Measurements from ENCODE around the gene ISYNA1.

ISYNA1 gene

GRCh38 chr19:18392926-18393325 is 45.0 kb downstream of the ISYNA1 start:
- DNase-seq (ENCODE audit: extremely low read depth, insufficient read length): no peak
- no peaks in the 10 kb centered on the region for H3K36me3 ChIP-seq (ENCODE audit: control insufficient read depth, insufficient read depth, low read length)
- no peaks in the 10 kb centered on the region for H3K27me3 ChIP-seq (replicated peaks; ENCODE audit: control insufficient read depth, insufficient read depth, low read length)
- no peak overlapping the region for H3K4me3 ChIP-seq (replicated peaks; ENCODE audit: low read depth, low read length)
- TF ChIP-seq, protein P1, sequence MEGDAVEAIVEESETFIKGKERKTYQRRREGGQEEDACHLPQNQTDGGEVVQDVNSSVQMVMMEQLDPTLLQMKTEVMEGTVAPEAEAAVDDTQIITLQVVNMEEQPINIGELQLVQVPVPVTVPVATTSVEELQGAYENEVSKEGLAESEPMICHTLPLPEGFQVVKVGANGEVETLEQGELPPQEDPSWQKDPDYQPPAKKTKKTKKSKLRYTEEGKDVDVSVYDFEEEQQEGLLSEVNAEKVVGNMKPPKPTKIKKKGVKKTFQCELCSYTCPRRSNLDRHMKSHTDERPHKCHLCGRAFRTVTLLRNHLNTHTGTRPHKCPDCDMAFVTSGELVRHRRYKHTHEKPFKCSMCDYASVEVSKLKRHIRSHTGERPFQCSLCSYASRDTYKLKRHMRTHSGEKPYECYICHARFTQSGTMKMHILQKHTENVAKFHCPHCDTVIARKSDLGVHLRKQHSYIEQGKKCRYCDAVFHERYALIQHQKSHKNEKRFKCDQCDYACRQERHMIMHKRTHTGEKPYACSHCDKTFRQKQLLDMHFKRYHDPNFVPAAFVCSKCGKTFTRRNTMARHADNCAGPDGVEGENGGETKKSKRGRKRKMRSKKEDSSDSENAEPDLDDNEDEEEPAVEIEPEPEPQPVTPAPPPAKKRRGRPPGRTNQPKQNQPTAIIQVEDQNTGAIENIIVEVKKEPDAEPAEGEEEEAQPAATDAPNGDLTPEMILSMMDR (IDR thresholded peaks at IDR 0.05; ENCODE audit: insufficient read depth, low read length, poor library complexity, severe bottlenecking): no peak

GRCh38 chr19:18392417-18392816 is 45.5 kb downstream of the ISYNA1 start:
- no peaks in the 10 kb centered on the region for H3K36me3 ChIP-seq (ENCODE audit: control insufficient read depth, insufficient read depth, low read length)
- H3K27me3 ChIP-seq (replicated peaks; ENCODE audit: control insufficient read depth, insufficient read depth, low read length): no peaks in the 10 kb centered on the region
- TF ChIP-seq, protein P1 (IDR thresholded peaks at IDR 0.05; ENCODE audit: insufficient read depth, low read length, poor library complexity, severe bottlenecking): no peak
- no peak for DNase-seq (ENCODE audit: extremely low read depth, insufficient read length)
- no peak overlapping the region for H3K4me3 ChIP-seq (replicated peaks; ENCODE audit: low read depth, low read length)

GRCh38 chr19:18391509-18392075 is 46.3 kb downstream of the ISYNA1 start:
- no peak overlapping the region for H3K4me3 ChIP-seq (replicated peaks; ENCODE audit: low read depth, low read length)
- TF ChIP-seq, protein P1 (IDR thresholded peaks at IDR 0.05; ENCODE audit: insufficient read depth, low read length, poor library complexity, severe bottlenecking): no peak
- no peaks in the 10 kb centered on the region for H3K27me3 ChIP-seq (replicated peaks; ENCODE audit: control insufficient read depth, insufficient read depth, low read length)
- no peaks in the 10 kb centered on the region for H3K36me3 ChIP-seq (ENCODE audit: control insufficient read depth, insufficient read depth, low read length)
- no peak for DNase-seq (ENCODE audit: extremely low read depth, insufficient read length)

DNA sequence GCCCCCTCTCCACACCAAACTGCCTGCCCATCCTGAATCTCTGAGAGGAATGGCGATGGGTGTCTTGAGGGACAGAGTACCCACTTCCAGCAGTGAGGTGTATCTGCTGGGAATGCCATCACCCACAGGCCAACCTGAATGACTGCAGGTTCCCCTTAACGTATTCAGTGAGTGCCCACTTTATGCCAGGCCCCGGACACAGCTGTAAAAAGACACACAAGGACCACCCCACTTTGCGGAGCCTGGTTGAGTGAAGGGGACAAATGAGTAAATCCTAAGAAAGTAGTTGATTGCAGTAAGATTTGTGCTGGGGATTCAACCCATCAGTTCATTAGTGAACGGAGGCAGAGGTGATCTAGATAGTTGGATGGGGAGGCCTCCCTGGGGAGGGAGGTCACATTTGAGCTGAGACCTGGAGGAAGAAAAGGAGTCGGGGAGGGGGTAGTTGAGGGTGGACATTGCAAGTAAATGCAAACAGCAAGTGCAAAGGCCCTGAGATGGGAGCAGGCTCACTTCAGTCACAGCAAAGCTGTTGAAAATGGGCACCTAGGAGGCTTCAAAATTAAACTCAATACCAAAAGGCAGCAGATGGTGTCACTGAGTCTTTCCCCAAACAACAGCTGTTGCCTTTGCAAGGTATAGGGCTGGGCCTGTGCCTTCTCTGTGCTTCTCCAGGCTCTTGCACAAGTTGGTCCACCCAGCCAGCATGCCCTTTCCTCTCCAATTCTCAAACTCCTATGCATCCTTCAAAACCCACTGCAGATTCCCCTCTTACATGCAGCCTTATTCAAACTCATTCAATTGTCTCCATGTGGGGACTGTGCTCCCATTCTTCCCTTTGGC is 47.6 kb downstream of the ISYNA1 start:
- DNase-seq (ENCODE audit: extremely low read depth, insufficient read length): no peak
- TF ChIP-seq, protein P1 (IDR thresholded peaks at IDR 0.05; ENCODE audit: insufficient read depth, low read length, poor library complexity, severe bottlenecking): no peak

DNA sequence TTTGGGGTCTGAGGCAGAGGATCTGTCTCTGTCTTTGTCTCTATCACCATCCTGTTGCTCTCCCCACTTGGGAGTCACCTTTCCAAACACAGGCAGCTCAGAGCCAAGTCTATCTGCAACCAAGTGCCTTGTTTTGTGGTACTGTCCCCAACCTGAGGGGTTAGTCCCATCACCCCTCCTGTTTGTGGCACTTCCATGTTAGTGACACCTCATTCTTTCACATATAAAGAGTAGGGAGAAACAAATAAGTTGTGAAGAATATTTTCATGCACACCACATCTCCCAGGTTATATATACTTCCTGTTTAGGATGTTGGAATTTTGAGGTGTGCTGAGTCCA is 48.2 kb downstream of the ISYNA1 start:
- H3K4me3 ChIP-seq (replicated peaks; ENCODE audit: low read depth, low read length): no peak overlapping the region
- TF ChIP-seq, protein P1 (IDR thresholded peaks at IDR 0.05; ENCODE audit: insufficient read depth, low read length, poor library complexity, severe bottlenecking): no peak
- no peak for DNase-seq (ENCODE audit: extremely low read depth, insufficient read length)
- no peaks in the 10 kb centered on the region for H3K27me3 ChIP-seq (replicated peaks; ENCODE audit: control insufficient read depth, insufficient read depth, low read length)
- H3K36me3 ChIP-seq (ENCODE audit: control insufficient read depth, insufficient read depth, low read length): no peaks in the 10 kb centered on the region

More for the DNA sequence above, 47.6 kb downstream of the ISYNA1 start:
- no peaks in the 10 kb centered on the region for H3K36me3 ChIP-seq (ENCODE audit: control insufficient read depth, insufficient read depth, low read length)
- no peak overlapping the region for H3K4me3 ChIP-seq (replicated peaks; ENCODE audit: low read depth, low read length)
- H3K27me3 ChIP-seq (replicated peaks; ENCODE audit: control insufficient read depth, insufficient read depth, low read length): no peaks in the 10 kb centered on the region

Measured in GM06990 (cell line).